GM18502 (cell line): Measurements from ENCODE around the gene MUC5AC.
"Not testable (repeated sequence)": the region's sequence is repeated elsewhere in the genome, so short reads cannot be mapped to it uniquely, and the experiment has no call there.

Experiments
- ATAC-seq: cut with Tn5 transposase; IDR thresholded peaks from one replicate; pipeline ENCODE4 v1.9.1; 2021; ENCODE audit warnings: mild to moderate bottlenecking; ENCODE audit not compliant: unreplicated experiment, poor library complexity

MUC5AC gene

GRCh38 chr11:1174441-1175370 lies 17.0 kb downstream of the MUC5AC start:
- ATAC-seq: no peak

GRCh38 chr11:1175461-1176223 lies 17.9 kb downstream of the MUC5AC start:
- ATAC-seq: no peak

GRCh38 chr11:1176224-1177019 lies 18.7 kb downstream of the MUC5AC start:
- no peak for ATAC-seq

- ATAC-seq: no peak
These were observed 19.4 kb downstream of the MUC5AC start for GRCh38 chr11:1177020-1177770.

GRCh38 chr11:1177771-1178090 lies 20.0 kb downstream of the MUC5AC start:
- no peak for ATAC-seq

- no peak for ATAC-seq
These were observed 20.6 kb downstream of the MUC5AC start for GRCh38 chr11:1178201-1178885.

- no peak for ATAC-seq
These were observed 21.2 kb downstream of the MUC5AC start for GRCh38 chr11:1178906-1179305.

- no peak for ATAC-seq
These were observed 21.9 kb downstream of the MUC5AC start for GRCh38 chr11:1179641-1180040.

- no peak for ATAC-seq
These were observed 22.4 kb downstream of the MUC5AC start for GRCh38 chr11:1180171-1180570.

GRCh38 chr11:1180947-1181391 lies 23.2 kb downstream of the MUC5AC start:
- no peak for ATAC-seq

- ATAC-seq: no peak
These were observed 23.7 kb downstream of the MUC5AC start for GRCh38 chr11:1181420-1181819.

GRCh38 chr11:1181853-1182535 lies 24.2 kb downstream of the MUC5AC start:
- ATAC-seq: no peak

- ATAC-seq: not testable (repeated sequence)
These were observed 26.4 kb downstream of the MUC5AC start for GRCh38 chr11:1184139-1184538.

GRCh38 chr11:1188451-1189130 lies 30.8 kb downstream of the MUC5AC start:
- not testable (repeated sequence) for ATAC-seq

GRCh38 chr11:1189816-1190215 lies 32.1 kb downstream of the MUC5AC start:
- not testable (repeated sequence) for ATAC-seq

GRCh38 chr11:1191786-1192470 lies 34.2 kb downstream of the MUC5AC start:
- ATAC-seq: not testable (repeated sequence)

GRCh38 chr11:1192741-1193325 lies 35.1 kb downstream of the MUC5AC start:
- no peak for ATAC-seq
